HepG2 (cell line): ENCODE data around the gene VEZF1. TPM values are rescaled to one million over a fixed set of nuclear protein-coding genes. Genes with fewer than 3 reads are reported as not detected.
A peak's percentile ranks its signal among the peaks of the same experiment; 100 is the strongest.

ENCODE experiments used
- GATAD1 ChIP-seq: IDR thresholded peaks from 2 replicates; pipeline ENCODE4 v1.6.1; 2016; ENCODE audit warnings: missing genetic modification reagents, missing compliant biosample characterization
- HCFC1 ChIP-seq: fragments of 150-350 bp; IDR thresholded peaks from 2 replicates; pipeline ENCODE4 v1.6.1; 2014; ENCODE audit warnings: low read depth, low read length
- HNRNPL ChIP-seq: fragments of 200-400 bp; formaldehyde crosslinking; IDR thresholded peaks from 2 replicates; pipeline ENCODE4 v1.6.1; 2017; ENCODE audit warnings: mild to moderate bottlenecking, low read depth, low read length
- IKZF1 ChIP-seq: fragments of 450-650 bp; IDR thresholded peaks from 2 replicates; pipeline ENCODE4 v1.7.1; 2016
- KLF13 ChIP-seq: sonication (generic); formaldehyde crosslinking; IDR thresholded peaks from 2 replicates; pipeline ENCODE4 v1.4.0; 2020; ENCODE audit warnings: mild to moderate bottlenecking, missing genetic modification reagents
- MEF2D ChIP-seq: sonication (generic); formaldehyde crosslinking; IDR thresholded peaks from 2 replicates; pipeline ENCODE4 v1.5.1; 2020; ENCODE audit warnings: mild to moderate bottlenecking, missing genetic modification reagents
- MXD4 ChIP-seq: IDR thresholded peaks from 2 replicates; pipeline ENCODE4 v1.6.1; 2016; ENCODE audit warnings: mild to moderate bottlenecking, missing biosample characterization, missing genetic modification reagents
- ONECUT2 ChIP-seq: sonication (generic); formaldehyde crosslinking; IDR thresholded peaks from 2 replicates; pipeline ENCODE4 v1.4.0; 2020; ENCODE audit warnings: missing genetic modification reagents
- PAX8 ChIP-seq: sonication (generic); formaldehyde crosslinking; IDR thresholded peaks from 2 replicates; pipeline ENCODE4 v1.8.0; 2022; ENCODE audit warnings: mild to moderate bottlenecking, missing genetic modification reagents, borderline replicate concordance
- SAFB2 ChIP-seq: sonication (generic); formaldehyde crosslinking; IDR thresholded peaks from 2 replicates; pipeline ENCODE4 v1.5.1; 2020; ENCODE audit warnings: missing genetic modification reagents, low read depth, mild to moderate bottlenecking, borderline replicate concordance
- SATB2 ChIP-seq: sonication (generic); formaldehyde crosslinking; IDR thresholded peaks from 2 replicates; pipeline ENCODE4 v1.5.0; 2020; ENCODE audit warnings: missing genetic modification reagents
- SIX4 ChIP-seq: sonication (generic); formaldehyde crosslinking; IDR thresholded peaks from 2 replicates; pipeline ENCODE4 v1.4.0; 2020; ENCODE audit warnings: missing genetic modification reagents
- SMARCE1 ChIP-seq: fragments of 450-650 bp; IDR thresholded peaks from 2 replicates; pipeline ENCODE4 v1.6.1; 2017; ENCODE audit warnings: borderline replicate concordance
- THYN1 ChIP-seq: sonication (generic); formaldehyde crosslinking; IDR thresholded peaks from 2 replicates; pipeline ENCODE4 v1.8.1; 2023; ENCODE audit warnings: low read depth, mild to moderate bottlenecking, moderate library complexity, missing genetic modification reagents, borderline replicate concordance
- ZBTB42 ChIP-seq: sonication (generic); formaldehyde crosslinking; IDR thresholded peaks from 2 replicates; pipeline ENCODE4 v1.5.0; 2020; ENCODE audit warnings: mild to moderate bottlenecking, missing genetic modification reagents
- ZKSCAN1 ChIP-seq: fragments of 150-350 bp; IDR thresholded peaks from 2 replicates; pipeline ENCODE4 v1.6.1; 2014; ENCODE audit warnings: low read length
- ZNF274 ChIP-seq: sonication (generic); formaldehyde crosslinking; IDR thresholded peaks from 2 replicates; pipeline ENCODE4 v1.5.1; 2020; ENCODE audit warnings: mild to moderate bottlenecking, missing genetic modification reagents
- ZNF33B ChIP-seq: sonication (generic); formaldehyde crosslinking; IDR thresholded peaks from 2 replicates; pipeline ENCODE4 v1.5.1; 2020; ENCODE audit warnings: mild to moderate bottlenecking, missing genetic modification reagents
- ZNF510 ChIP-seq: sonication (generic); formaldehyde crosslinking; IDR thresholded peaks from 2 replicates; pipeline ENCODE4 v1.4.0; 2020; ENCODE audit warnings: low read depth, mild to moderate bottlenecking, missing genetic modification reagents
- ZNF558 ChIP-seq: sonication (generic); formaldehyde crosslinking; IDR thresholded peaks from 2 replicates; pipeline ENCODE4 v1.9.0; 2022; ENCODE audit warnings: mild to moderate bottlenecking, missing genetic modification reagents, borderline replicate concordance
- ZNF562 ChIP-seq: sonication (generic); formaldehyde crosslinking; IDR thresholded peaks from 2 replicates; pipeline ENCODE4 v1.8.0; 2022; ENCODE audit warnings: missing genetic modification reagents, borderline replicate concordance
- ZNF709 ChIP-seq: sonication (generic); formaldehyde crosslinking; IDR thresholded peaks from 2 replicates; pipeline ENCODE4 v1.5.0; 2020; ENCODE audit warnings: mild to moderate bottlenecking, missing genetic modification reagents
- ZNF792 ChIP-seq: IDR thresholded peaks from 2 replicates; pipeline ENCODE4 v1.6.1; 2016
- ZNF839 ChIP-seq: sonication (generic); formaldehyde crosslinking; IDR thresholded peaks from 2 replicates; pipeline ENCODE4 v1.4.0; 2020; ENCODE audit warnings: missing genetic modification reagents, mild to moderate bottlenecking, borderline replicate concordance
- polyA plus RNA-seq, 8 experiments: library from polyadenylated mRNA; depleted of rRNA in 3 of 8; stranded (reverse) in 7 of 8; unstranded in 1 of 8; fragments of >200 nt; fragmentation: Illumina TruSeq in 4 of 8; extraction: Trizol in 4 of 8; gene quantifications; 2 replicates each; pipeline versions ENCODE4 v1.2.1 to v1.2.3, GENCODE V29; 2011 to 2016; ENCODE audit warnings: low read depth in 4 of 8, missing spikeins in 1 of 8, mixed read lengths in 1 of 8; ENCODE audit not compliant: insufficient read depth in 1 of 8
- total RNA-seq, 5 experiments: library from RNA; depleted of rRNA; stranded (reverse); fragments of >200 nt; fragmentation: Illumina TruSeq; extraction: Trizol; gene quantifications; 2 replicates each; pipeline ENCODE4 v1.2.3, GENCODE V29; 2016; ENCODE audit warnings: low read depth in 1 of 5
- TF ChIP-seq, protein P1 (sequence below): sonication (generic); formaldehyde crosslinking; IDR thresholded peaks from 2 replicates; pipeline ENCODE4 v1.4.0; 2020; ENCODE audit warnings: missing genetic modification reagents
- TF ChIP-seq, protein P2 (sequence below): IDR thresholded peaks from 2 replicates; pipeline ENCODE4 v1.6.1; 2016; ENCODE audit warnings: mild to moderate bottlenecking
- TF ChIP-seq, protein P3 (sequence below): sonication (generic); formaldehyde crosslinking; IDR thresholded peaks from 2 replicates; pipeline ENCODE4 v1.5.1; 2020; ENCODE audit warnings: missing genetic modification reagents, mild to moderate bottlenecking, borderline replicate concordance
- TF ChIP-seq, protein P4 (sequence below): sonication (generic); formaldehyde crosslinking; IDR thresholded peaks from 2 replicates; pipeline ENCODE4 v1.9.0; 2022; ENCODE audit warnings: low read depth, missing genetic modification reagents

VEZF1 gene
- total and polyA plus RNA-seq, 2 of the 13 experiments (the other 11 are each of a cell fraction or from before 2014, with no cell fraction given) = 45.9 to 49.7 TPM

DNA sequence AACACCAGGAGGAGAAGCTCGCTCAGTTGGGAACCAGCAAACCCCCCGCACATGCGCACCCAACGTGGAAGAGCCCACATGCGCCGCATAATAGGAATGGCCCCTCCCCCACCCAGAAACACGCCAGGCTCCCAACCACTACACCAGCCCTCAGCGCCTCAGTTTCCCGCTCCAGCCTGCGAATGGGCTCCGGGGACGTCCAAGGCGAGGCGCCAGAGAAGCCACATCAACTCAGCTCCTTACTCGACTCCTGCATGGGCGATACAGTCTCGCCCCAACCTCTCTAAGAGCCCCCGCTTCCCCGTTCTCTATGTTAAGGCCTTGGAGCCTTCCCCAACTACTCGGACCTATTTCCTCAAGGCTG lies 18.5 kb upstream of the VEZF1 start (continued):
- TF ChIP-seq MEF2D (CRISPR knock-in tag) = no peak
- TF ChIP-seq SATB2 (CRISPR knock-in tag) = no peak
- no peak for TF ChIP-seq ZNF839 (CRISPR knock-in tag)
- TF ChIP-seq, protein P1, sequence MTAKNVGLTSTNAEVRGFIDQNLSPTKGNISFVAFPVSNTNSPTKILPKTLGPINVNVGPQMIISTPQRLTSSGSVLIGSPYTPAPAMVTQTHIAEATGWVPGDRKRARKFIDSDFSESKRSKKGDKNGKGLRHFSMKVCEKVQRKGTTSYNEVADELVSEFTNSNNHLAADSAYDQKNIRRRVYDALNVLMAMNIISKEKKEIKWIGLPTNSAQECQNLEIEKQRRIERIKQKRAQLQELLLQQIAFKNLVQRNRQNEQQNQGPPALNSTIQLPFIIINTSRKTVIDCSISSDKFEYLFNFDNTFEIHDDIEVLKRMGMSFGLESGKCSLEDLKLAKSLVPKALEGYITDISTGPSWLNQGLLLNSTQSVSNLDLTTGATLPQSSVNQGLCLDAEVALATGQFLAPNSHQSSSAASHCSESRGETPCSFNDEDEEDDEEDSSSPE (CRISPR knock-in tag) = no peak
- no peak for TF ChIP-seq THYN1 (CRISPR knock-in tag)
- no peak for TF ChIP-seq GATAD1 (CRISPR knock-in tag)
- TF ChIP-seq HNRNPL = 0 out of 2 replicates have a peak, but pooled peaks have one; percentile 28
- 0 out of 2 replicates have a peak, but pooled peaks have one; percentile 65 for TF ChIP-seq ZBTB42 (CRISPR knock-in tag)
- no peak for TF ChIP-seq SAFB2 (CRISPR knock-in tag)
- TF ChIP-seq SIX4 (CRISPR knock-in tag) = no peak
- TF ChIP-seq ZNF274 (CRISPR knock-in tag) = peak; percentile 7; the same call in 1 of the 2 replicates
- TF ChIP-seq ONECUT2 (CRISPR knock-in tag) = 0 out of 2 replicates have a peak, but pooled peaks have one; percentile 19
- TF ChIP-seq ZNF33B (CRISPR knock-in tag) = no peak; the same call in 1 of the 2 replicates
- TF ChIP-seq ZKSCAN1 = no peak
- no peak for TF ChIP-seq MXD4 (CRISPR knock-in tag)
- TF ChIP-seq ZNF792 (CRISPR knock-in tag) = no peak
- TF ChIP-seq PAX8 (CRISPR knock-in tag) = no peak
- TF ChIP-seq IKZF1 = no peak
- TF ChIP-seq, protein P2, sequence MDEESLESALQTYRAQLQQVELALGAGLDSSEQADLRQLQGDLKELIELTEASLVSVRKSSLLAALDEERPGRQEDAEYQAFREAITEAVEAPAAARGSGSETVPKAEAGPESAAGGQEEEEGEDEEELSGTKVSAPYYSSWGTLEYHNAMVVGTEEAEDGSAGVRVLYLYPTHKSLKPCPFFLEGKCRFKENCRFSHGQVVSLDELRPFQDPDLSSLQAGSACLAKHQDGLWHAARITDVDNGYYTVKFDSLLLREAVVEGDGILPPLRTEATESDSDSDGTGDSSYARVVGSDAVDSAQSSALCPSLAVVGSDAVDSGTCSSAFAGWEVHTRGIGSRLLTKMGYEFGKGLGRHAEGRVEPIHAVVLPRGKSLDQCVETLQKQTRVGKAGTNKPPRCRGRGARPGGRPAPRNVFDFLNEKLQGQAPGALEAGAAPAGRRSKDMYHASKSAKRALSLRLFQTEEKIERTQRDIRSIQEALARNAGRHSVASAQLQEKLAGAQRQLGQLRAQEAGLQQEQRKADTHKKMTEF = no peak
- TF ChIP-seq ZNF562 (CRISPR knock-in tag) = 0 out of 2 replicates have a peak, but pooled peaks have one; percentile 16
- TF ChIP-seq HCFC1 = no peak
- no peak for TF ChIP-seq KLF13 (CRISPR knock-in tag)
- TF ChIP-seq, protein P3, sequence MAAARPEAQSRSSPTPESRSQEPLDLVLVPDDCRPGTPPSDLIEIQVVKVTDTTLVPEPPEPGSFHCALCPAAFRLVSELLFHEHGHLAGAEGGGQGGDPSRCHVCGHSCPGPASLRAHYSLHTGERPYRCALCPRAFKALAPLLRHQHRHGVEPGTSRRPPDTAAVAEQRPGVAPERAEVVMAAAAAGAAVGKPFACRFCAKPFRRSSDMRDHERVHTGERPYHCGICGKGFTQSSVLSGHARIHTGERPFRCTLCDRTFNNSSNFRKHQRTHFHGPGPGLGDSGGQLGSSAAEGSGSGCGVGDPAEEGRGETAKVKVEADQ (CRISPR knock-in tag) = no peak; the same call in 1 of the 2 replicates
- no peak; the same call in 1 of the 2 replicates for TF ChIP-seq ZNF558
- peak; percentile 25; the same call in 1 of the 2 replicates for TF ChIP-seq ZNF709 (CRISPR knock-in tag)
- no peak for TF ChIP-seq SMARCE1
- no peak for TF ChIP-seq ZNF510 (CRISPR knock-in tag)
- TF ChIP-seq, protein P4, sequence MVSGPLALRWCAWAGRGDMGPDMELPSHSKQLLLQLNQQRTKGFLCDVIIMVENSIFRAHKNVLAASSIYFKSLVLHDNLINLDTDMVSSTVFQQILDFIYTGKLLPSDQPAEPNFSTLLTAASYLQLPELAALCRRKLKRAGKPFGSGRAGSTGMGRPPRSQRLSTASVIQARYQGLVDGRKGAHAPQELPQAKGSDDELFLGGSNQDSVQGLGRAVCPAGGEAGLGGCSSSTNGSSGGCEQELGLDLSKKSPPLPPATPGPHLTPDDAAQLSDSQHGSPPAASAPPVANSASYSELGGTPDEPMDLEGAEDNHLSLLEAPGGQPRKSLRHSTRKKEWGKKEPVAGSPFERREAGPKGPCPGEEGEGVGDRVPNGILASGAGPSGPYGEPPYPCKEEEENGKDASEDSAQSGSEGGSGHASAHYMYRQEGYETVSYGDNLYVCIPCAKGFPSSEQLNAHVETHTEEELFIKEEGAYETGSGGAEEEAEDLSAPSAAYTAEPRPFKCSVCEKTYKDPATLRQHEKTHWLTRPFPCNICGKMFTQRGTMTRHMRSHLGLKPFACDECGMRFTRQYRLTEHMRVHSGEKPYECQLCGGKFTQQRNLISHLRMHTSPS (CRISPR knock-in tag) = peak; percentile 14; the same call in 1 of the 2 replicates
